Sciatic nerve (tissue), 2 donors: ENCODE results near the gene RRAGD. TPM values are rescaled to one million over a fixed set of nuclear protein-coding genes. Genes with fewer than 3 reads are reported as not detected.
A peak's percentile ranks its signal among the peaks of the same experiment; 100 is the strongest.

Source experiments
- ATAC-seq: fragments of 200-7000 bp; cut with Tn5 transposase; one replicate; pipeline ENCODE4 v1.9.1; 2020; ENCODE audit warnings: mild to moderate bottlenecking, moderate library complexity
- DNase-seq: peaks from one replicate; pipeline ENCODE4 v3.0.0-alpha.2; 2020; ENCODE audit warnings: low spot score
- intact Hi-C: fragments of 100-400 bp; cut with DNase I; formaldehyde crosslinking; loops from one replicate; pipeline ENCODE4 v1.14.2; 2022
- total RNA-seq: library from RNA; stranded (reverse); fragmentation: NEBNext Ultra II Directional; extraction: Animal tissue kit (Norgen Biotek cat#: 25700); gene quantifications from one replicate; pipeline ENCODE4 v1.2.1, GENCODE V29; 2021
- donor health status: DM: no; HTN: no; CAD: no.
- donor health status: DM: no; HTN: no; CAD: no.

RRAGD gene
- total RNA-seq, 1 donor from 2014 or later: 22.1 TPM

- DNase-seq (no peak), ATAC-seq (no peak)
- intact Hi-C loops: no loop called here
These were observed 26.2 kb downstream of the RRAGD start for GRCh38 chr6:89385846-89386245.

DNA sequence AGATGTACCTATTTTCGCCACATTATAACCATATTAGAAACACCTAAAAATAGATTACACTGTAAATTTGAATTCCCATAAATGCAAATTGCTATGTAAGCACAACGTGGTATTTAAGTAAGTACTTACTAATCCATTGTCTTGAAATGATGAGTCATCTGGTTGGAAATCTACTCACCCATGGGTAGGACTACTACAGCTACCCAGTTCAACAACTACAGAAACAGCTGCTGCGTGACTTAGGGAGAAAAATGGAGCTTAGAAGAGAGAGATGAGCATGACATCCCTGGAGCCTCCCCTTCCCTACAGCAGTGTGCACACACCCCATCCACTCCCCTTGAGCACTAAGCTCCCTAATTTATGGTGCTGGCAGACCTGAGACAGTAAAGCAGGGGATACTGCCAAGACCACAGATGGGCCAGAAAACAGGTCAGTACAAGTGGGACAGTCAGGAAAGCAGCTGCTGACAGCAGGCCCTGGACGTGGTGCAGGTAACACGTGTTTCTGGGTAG lies 26.9 kb downstream of the RRAGD start:
- ATAC-seq: no peak
- intact Hi-C loops: no loop called here
- no peak for DNase-seq

DNA sequence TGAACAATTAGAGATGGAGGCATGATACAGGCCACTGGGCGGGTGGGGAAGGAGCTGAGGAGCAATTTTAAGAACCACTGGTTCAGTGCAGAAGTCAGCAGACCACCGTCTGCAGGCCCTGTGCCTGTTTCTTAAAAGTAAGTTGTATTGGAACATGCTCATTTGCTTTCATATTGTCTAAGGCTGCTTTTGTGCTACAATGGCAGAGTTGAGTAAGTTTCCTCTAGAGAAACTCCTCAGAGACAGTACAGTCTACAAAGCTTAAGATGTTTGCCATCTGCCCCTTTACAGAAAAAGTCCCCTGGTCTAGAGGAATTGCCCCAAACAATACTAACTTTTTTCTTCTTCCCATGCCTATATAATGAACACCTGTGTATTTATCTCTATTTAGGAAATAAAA lies 31.0 kb downstream of the RRAGD start:
- intact Hi-C loops: no loop called here
- ATAC-seq (no peak), DNase-seq (no peak)

DNA sequence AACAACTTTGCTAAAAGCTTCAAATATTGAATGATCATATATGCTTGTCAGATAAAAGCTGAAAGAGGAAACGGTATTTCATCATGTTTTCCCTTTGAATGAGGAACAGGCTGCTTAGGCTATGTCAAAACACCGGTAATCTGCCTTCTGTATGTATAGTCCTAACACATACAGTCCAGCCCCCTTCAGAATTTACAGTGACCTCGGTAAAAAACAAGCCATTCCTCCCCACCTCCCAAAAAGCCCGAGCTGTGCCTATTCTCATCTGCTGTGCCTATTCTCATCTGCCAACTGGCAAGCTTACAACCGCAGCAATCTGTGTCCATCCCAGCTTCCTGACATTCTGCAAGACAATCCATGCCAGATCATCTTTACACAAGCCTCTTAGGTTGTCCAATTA lies 32.8 kb downstream of the RRAGD start:
- no peak for ATAC-seq
- intact Hi-C loops: loop anchor here (10.0 kb wide), 1 partner anchor 46 kb away; no protein-coding TSS in a partner anchor
- no peak for DNase-seq

GRCh38 chr6:89378628-89379027 lies 33.4 kb downstream of the RRAGD start:
- no peak for ATAC-seq
- no peak for DNase-seq
- intact Hi-C loops: loop anchor here (10.0 kb wide), 1 partner anchor 46 kb away; no protein-coding TSS in a partner anchor

DNA sequence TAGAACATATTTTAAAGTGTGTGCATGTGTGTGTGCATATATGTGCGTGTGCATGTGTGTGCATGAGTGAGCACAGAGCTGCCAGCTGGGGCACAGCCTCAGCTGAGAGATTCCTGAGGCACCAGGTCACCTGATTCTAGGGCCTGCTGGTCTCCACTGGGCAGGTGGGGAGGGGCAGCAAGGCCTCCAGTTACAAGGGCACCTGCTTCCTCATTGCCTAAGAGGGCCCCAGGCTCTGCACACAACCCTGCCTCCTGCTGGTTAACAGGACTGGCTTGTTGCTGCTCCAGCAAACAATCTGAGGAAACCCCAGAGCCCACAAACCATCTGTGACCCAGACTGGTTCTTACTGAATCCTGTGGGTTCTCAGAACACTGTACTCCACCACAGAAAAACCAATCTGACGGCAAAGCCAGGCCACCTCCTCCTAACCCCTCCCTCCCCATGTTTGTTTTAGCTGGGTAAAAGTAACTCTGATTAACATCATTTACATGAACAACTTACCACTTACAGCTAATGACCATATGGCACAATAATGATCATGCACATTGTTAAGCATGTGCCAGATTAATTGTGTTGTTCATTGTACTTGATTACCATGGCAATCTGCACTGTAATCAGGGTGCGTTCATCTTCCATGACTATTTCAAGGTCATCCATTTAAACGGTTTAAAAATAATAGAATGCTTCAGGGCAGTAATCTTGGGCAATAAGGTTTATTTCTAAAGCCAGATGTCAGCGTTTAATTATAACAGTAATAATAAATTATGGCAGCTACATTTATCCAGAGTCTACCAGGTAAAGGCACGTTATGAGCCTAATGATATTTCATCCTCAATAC lies 36.4 kb downstream of the RRAGD start:
- intact Hi-C loops: loop anchor here (10.0 kb wide), 1 partner anchor 49 kb away; no protein-coding TSS in a partner anchor
- no peak for DNase-seq
- no peak for ATAC-seq

DNA sequence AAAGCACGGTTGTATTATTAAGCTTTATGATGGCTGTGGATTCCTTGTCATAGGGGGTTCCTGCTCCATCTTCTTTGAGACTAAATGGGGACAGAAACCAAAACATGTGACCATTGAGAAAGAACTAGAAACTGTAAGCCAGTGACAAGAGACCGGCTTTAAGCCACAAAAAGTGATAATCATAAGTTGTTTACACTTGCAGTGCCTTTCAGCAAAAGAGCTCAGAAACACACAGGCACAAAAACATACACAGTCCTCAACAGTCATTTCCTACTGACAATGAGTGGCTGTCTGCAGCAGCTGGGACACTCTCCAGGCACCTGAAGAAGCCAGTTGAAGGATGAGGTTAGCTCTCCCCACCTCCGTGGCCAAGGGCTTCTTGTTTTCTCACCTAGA lies 39.6 kb downstream of the RRAGD start:
- intact Hi-C loops: loop anchor here (10.0 kb wide), 1 partner anchor 52 kb away; no protein-coding TSS in a partner anchor
- ATAC-seq: no peak
- no peak for DNase-seq

GRCh38 chr6:89371849-89372505 lies 40.1 kb downstream of the RRAGD start:
- peak; percentile 89 for ATAC-seq
- intact Hi-C loops: loop anchor here (10.0 kb wide), 1 partner anchor 53 kb away; no protein-coding TSS in a partner anchor
- DNase-seq: peak; percentile 84

GRCh38 chr6:89368999-89369398 lies 43.1 kb downstream of the RRAGD start:
- intact Hi-C loops: loop anchor here (10.0 kb wide), 1 partner anchor 384 kb away; no protein-coding TSS in a partner anchor
- DNase-seq: peak; percentile 67

DNA sequence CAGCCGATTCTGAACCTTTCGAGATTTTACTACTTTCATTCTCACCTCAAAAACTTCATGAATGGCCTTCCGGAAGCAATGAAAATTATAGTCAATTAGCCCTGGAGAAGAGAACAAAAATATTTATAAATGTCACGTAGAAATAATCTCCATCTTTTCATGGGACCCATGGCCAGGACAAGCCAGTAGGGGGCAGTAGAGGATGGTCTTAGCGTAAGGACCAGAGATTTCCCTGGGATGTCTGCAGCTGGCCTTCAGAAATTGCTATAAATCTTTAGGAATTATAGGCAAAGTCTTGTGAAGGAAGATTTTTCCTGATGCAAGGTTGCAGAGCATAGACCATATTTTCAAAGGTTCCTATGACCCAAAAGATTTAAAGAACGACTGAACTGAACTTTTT lies 44.0 kb downstream of the RRAGD start:
- intact Hi-C loops: loop anchor here (10.0 kb wide), 1 partner anchor 383 kb away; no protein-coding TSS in a partner anchor
- DNase-seq (peak; percentile 80), ATAC-seq (peak; percentile 84)

More at GRCh38 chr6:89368999-89369398, 43.1 kb downstream of the RRAGD start:
- peak; percentile 84 for ATAC-seq

GRCh38 chr6:89364586-89364985 lies 47.5 kb downstream of the RRAGD start:
- no peak for DNase-seq
- intact Hi-C loops: loop anchor here (10.0 kb wide), 1 partner anchor 380 kb away; no protein-coding TSS in a partner anchor
- ATAC-seq: no peak

DNA sequence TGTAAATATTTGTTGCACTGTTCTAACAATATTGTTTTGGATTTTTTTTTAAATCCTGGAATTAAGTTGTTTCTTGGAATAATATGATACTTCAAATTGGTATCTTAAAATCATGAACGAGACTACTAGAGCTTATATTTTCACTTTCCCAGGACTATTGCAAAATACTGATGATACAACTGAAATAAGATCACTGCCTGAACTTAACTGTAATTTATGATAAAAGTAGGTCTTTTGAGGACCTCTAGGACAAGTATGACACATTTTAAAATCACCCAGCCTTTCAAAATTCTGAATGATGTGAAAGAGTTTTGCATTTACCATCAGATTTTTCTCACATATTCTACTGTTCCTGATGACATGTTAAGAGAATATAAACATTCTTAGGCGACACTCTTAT lies 50.9 kb downstream of the RRAGD start:
- intact Hi-C loops: loop anchor here (10.0 kb wide), 1 partner anchor 376 kb away; no protein-coding TSS in a partner anchor
- no peak for ATAC-seq
- DNase-seq: no peak

DNA sequence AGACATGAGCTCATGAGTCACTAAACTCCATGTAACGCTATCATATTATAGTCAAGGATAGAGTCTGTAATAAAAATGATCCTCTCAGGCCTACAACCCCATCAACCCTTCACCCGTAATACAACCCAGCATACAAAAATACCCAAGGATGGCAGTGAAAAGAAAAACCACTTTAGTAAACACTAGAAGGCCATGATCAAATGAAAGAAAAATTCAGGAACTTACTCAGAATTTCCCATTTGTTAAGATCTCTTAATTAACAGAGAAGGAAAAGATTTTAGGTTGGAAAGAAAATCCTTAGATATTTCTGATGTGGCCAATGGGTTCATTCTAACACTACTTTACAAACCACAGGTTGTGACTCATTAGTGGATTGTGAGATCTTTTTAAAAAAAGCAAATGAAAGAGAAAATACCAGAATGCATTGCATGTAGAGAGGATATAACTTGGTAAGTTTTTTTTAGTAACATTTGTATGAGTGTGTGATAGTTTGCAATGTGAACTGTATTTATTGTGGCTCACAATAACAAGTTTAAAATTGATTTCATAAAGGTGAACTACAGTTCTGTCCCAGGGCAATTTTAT lies 51.6 kb downstream of the RRAGD start:
- intact Hi-C loops: loop anchor here (10.0 kb wide), 1 partner anchor 376 kb away; no protein-coding TSS in a partner anchor
- DNase-seq: no peak
- ATAC-seq: no peak

- intact Hi-C loops: no loop called here
- no peak for DNase-seq
- no peak for ATAC-seq
These were observed 52.5 kb downstream of the RRAGD start for GRCh38 chr6:89359561-89359960.

- intact Hi-C loops: no loop called here
- no peak for ATAC-seq
- no peak for DNase-seq
These were observed 54.7 kb downstream of the RRAGD start for GRCh38 chr6:89357390-89357789.

GRCh38 chr6:89356642-89357170 lies 55.4 kb downstream of the RRAGD start:
- no peak for ATAC-seq
- no peak for DNase-seq
- intact Hi-C loops: no loop called here

GRCh38 chr6:89355511-89356194 lies 56.4 kb downstream of the RRAGD start:
- DNase-seq (no peak), ATAC-seq (no peak)
- intact Hi-C loops: no loop called here

DNA sequence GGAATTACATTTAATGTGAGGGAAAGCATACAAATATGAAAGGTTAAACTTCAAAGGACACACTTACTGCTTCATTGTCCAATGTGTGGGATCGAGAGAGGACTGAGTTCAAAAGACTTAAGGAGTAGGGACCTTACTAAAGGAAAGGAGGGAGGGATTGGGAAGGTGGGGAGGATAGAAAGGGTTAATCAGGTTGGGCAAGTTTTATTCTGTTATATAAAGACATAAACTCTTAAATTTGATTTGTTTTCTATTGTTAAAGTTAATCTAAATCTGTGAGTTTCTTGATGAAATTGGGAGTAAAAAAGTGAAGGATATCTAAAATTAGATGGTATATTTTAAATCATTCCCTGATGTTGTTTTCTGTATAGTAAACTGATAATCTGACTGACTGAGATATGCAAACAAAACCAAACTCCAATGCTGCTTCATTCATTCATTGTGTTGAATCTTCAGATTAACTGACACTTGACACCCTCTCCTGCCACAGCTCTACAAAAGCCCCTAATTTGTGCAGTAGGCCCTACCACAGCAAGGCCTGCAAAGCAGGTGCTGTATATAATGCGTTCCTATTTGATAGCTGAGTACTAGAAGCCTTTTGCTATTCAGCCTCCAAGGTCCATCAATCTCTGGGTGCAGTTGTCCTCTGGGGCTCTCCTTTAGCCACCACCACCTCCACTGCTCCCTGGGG lies 58.2 kb downstream of the RRAGD start:
- no peak for DNase-seq
- intact Hi-C loops: no loop called here

More for the DNA sequence above, 58.2 kb downstream of the RRAGD start:
- no peak for ATAC-seq
